Measurements from ENCODE around the gene DCC.

GRCh38 chr18:52738946-52739345 lies 398.9 kb downstream of the DCC start:
- TF ChIP-seq, protein P1, sequence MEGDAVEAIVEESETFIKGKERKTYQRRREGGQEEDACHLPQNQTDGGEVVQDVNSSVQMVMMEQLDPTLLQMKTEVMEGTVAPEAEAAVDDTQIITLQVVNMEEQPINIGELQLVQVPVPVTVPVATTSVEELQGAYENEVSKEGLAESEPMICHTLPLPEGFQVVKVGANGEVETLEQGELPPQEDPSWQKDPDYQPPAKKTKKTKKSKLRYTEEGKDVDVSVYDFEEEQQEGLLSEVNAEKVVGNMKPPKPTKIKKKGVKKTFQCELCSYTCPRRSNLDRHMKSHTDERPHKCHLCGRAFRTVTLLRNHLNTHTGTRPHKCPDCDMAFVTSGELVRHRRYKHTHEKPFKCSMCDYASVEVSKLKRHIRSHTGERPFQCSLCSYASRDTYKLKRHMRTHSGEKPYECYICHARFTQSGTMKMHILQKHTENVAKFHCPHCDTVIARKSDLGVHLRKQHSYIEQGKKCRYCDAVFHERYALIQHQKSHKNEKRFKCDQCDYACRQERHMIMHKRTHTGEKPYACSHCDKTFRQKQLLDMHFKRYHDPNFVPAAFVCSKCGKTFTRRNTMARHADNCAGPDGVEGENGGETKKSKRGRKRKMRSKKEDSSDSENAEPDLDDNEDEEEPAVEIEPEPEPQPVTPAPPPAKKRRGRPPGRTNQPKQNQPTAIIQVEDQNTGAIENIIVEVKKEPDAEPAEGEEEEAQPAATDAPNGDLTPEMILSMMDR (IDR thresholded peaks at IDR 0.05): no peak
- TF ChIP-seq POLR2AphosphoS5 (IDR thresholded peaks at IDR 0.05): no peak
